Effector memory CD4-positive, alpha-beta T cell (primary cell): ENCODE data around the gene KRT79.

Experiments
- DNase-seq, 3 donors: peaks; one replicate each; pipeline ENCODE4 v3.0.0-alpha.2; 2020
- H3K27ac ChIP-seq: 2 replicates; pipeline ENCODE4 v1.7.0; 2013; ENCODE audit warnings: mild to moderate bottlenecking, low read length, moderate library complexity; ENCODE audit not compliant: insufficient read depth, poor library complexity, severe bottlenecking
- H3K27me3 ChIP-seq: replicated peaks from 2 replicates; pipeline ENCODE4 v1.7.0; 2013; ENCODE audit warnings: mild to moderate bottlenecking, low read length; ENCODE audit not compliant: insufficient read depth, control insufficient read depth, poor library complexity, severe bottlenecking
- H3K36me3 ChIP-seq: 2 replicates; pipeline ENCODE4 v1.7.0; 2013; ENCODE audit warnings: mild to moderate bottlenecking, low read length, moderate library complexity; ENCODE audit not compliant: control insufficient read depth, insufficient read depth
- H3K4me1 ChIP-seq: 2 replicates; pipeline ENCODE4 v1.7.0; 2013; ENCODE audit warnings: low read length, mild to moderate bottlenecking; ENCODE audit not compliant: control insufficient read depth, insufficient read depth, poor library complexity, severe bottlenecking
- H3K4me3 ChIP-seq: 2 replicates; pipeline ENCODE4 v1.7.0; 2013; ENCODE audit warnings: low read length, low read depth, mild to moderate bottlenecking; ENCODE audit not compliant: insufficient read depth, poor library complexity, severe bottlenecking
- H3K9me3 ChIP-seq: 2 replicates; pipeline ENCODE4 v1.7.0; 2013; ENCODE audit warnings: mild to moderate bottlenecking, low read length, moderate library complexity; ENCODE audit not compliant: control insufficient read depth

KRT79 gene

GRCh38 chr12:52834727-52835001 lies 553 bp upstream of the KRT79 start:
- H3K4me1 ChIP-seq, result no peaks in the 10 kb centered on the region
- H3K27me3 ChIP-seq, result no peaks in the 10 kb centered on the region
- no peaks in the 10 kb centered on the region for H3K36me3 ChIP-seq

GRCh38 chr12:52832985-52833905 lies 866 bp downstream of the KRT79 start:
- no peak overlapping the region for H3K4me3 ChIP-seq
- H3K27ac ChIP-seq, result no peak overlapping the region
- no peaks in the 10 kb centered on the region for H3K4me1 ChIP-seq
- H3K27me3 ChIP-seq, result no peaks in the 10 kb centered on the region
- H3K9me3 ChIP-seq, result no peaks in the 10 kb centered on the region
- DNase-seq, result no peak
- H3K36me3 ChIP-seq, result no peaks in the 10 kb centered on the region

More at GRCh38 chr12:52834727-52835001, 553 bp upstream of the KRT79 start:
- Histone ChIP-seq H3K9me3 (no peaks in the 10 kb centered on the region), H3K27ac (no peak overlapping the region), H3K4me3 (no peak overlapping the region)
- no peak for DNase-seq

- no peak overlapping the region for H3K27ac ChIP-seq
- no peaks in the 10 kb centered on the region for H3K27me3 ChIP-seq
- no peaks in the 10 kb centered on the region for H3K4me1 ChIP-seq
- no peak for DNase-seq
- no peaks in the 10 kb centered on the region for H3K36me3 ChIP-seq
- no peaks in the 10 kb centered on the region for H3K9me3 ChIP-seq
- no peak overlapping the region for H3K4me3 ChIP-seq
Observed at GRCh38 chr12:52832451-52832850, 1.7 kb downstream of the KRT79 start.

- Histone ChIP-seq H3K4me3 (no peak overlapping the region), H3K9me3 (no peaks in the 10 kb centered on the region), H3K27me3 (no peaks in the 10 kb centered on the region), H3K27ac (no peak overlapping the region), H3K4me1 (no peaks in the 10 kb centered on the region), H3K36me3 (no peaks in the 10 kb centered on the region)
- no peak for DNase-seq
Observed at GRCh38 chr12:52831251-52831650, 2.9 kb downstream of the KRT79 start.

GRCh38 chr12:52829986-52830770 lies 3.9 kb downstream of the KRT79 start:
- Histone ChIP-seq H3K4me1 (no peaks in the 10 kb centered on the region), H3K27ac (no peak overlapping the region), H3K4me3 (no peak overlapping the region), H3K9me3 (no peaks in the 10 kb centered on the region), H3K27me3 (no peaks in the 10 kb centered on the region), H3K36me3 (no peaks in the 10 kb centered on the region)
- no peak for DNase-seq

- Histone ChIP-seq H3K27me3 (no peaks in the 10 kb centered on the region), H3K4me1 (no peaks in the 10 kb centered on the region), H3K27ac (no peak overlapping the region), H3K36me3 (no peaks in the 10 kb centered on the region), H3K4me3 (no peak overlapping the region), H3K9me3 (no peaks in the 10 kb centered on the region)
- DNase-seq, result no peak
Observed at GRCh38 chr12:52828591-52829021, 5.5 kb downstream of the KRT79 start.

GRCh38 chr12:52828156-52828555 lies 6.0 kb downstream of the KRT79 start:
- Histone ChIP-seq H3K36me3 (no peaks in the 10 kb centered on the region), H3K4me3 (no peak overlapping the region), H3K27me3 (no peaks in the 10 kb centered on the region), H3K4me1 (no peaks in the 10 kb centered on the region), H3K9me3 (no peaks in the 10 kb centered on the region), H3K27ac (no peak overlapping the region)
- DNase-seq, result no peak

GRCh38 chr12:52827499-52828090 lies 6.5 kb downstream of the KRT79 start:
- DNase-seq, result no peak

GRCh38 chr12:52826611-52827498 lies 7.3 kb downstream of the KRT79 start:
- H3K4me1 ChIP-seq, result no peaks in the 10 kb centered on the region
- no peaks in the 10 kb centered on the region for H3K27me3 ChIP-seq
- H3K4me3 ChIP-seq, result no peak overlapping the region
- DNase-seq, result no peak
- no peak overlapping the region for H3K27ac ChIP-seq
- H3K9me3 ChIP-seq, result no peaks in the 10 kb centered on the region
- H3K36me3 ChIP-seq, result no peaks in the 10 kb centered on the region

More at GRCh38 chr12:52827499-52828090, 6.5 kb downstream of the KRT79 start:
- no peak overlapping the region for H3K27ac ChIP-seq
- H3K36me3 ChIP-seq, result no peaks in the 10 kb centered on the region
- H3K4me3 ChIP-seq, result no peak overlapping the region
- no peaks in the 10 kb centered on the region for H3K9me3 ChIP-seq
- no peaks in the 10 kb centered on the region for H3K27me3 ChIP-seq
- H3K4me1 ChIP-seq, result no peaks in the 10 kb centered on the region
